ENCODE measurements around the gene TUBGCP6.
A peak's percentile ranks its signal among the peaks of the same experiment; 100 is the strongest.
"Not testable (repeated sequence)": the region's sequence is repeated elsewhere in the genome, so short reads cannot be mapped to it uniquely, and the experiment has no call there.

The TUBGCP6 gene

GRCh38 chr22:50206599-50206998 lies 38.2 kb downstream of the TUBGCP6 start:
- Histone ChIP-seq H3K4me3 (ENCODE audit: low read length) (no peak overlapping the region), H3K4me2 (ENCODE audit: low read length) (no peak overlapping the region), H3K9me3 (ENCODE audit: control insufficient read depth, insufficient read depth, low read length) (no peaks in the 10 kb centered on the region), H4K20me1 (ENCODE audit: control insufficient read depth, insufficient read depth, low read depth, low read length) (peaks cover 22% of the 10 kb centered on the region), H3F3A (ENCODE audit: control insufficient read depth, insufficient read depth) (peaks cover 8% of the 10 kb centered on the region), H3K9me2 (replicated peaks; ENCODE audit: control insufficient read depth, low read length) (no peaks in the 10 kb centered on the region), H3K27ac (ENCODE audit: low read depth, low read length) (peak overlapping the region; percentile 29; the same call in 1 of the 2 replicates), H3K36me3 (ENCODE audit: control insufficient read depth, low read length) (peaks cover 94% of the 10 kb centered on the region), H3K27me3 (ENCODE audit: control insufficient read depth, low read length) (no peaks in the 10 kb centered on the region), H3K79me2 (ENCODE audit: control insufficient read depth, low read length) (peaks cover 87% of the 10 kb centered on the region), H3K4me1 (ENCODE audit: control insufficient read depth, low read length) (peaks cover 53% of the 10 kb centered on the region)
- TF ChIP-seq EZH2phosphoT487 (IDR thresholded peaks at IDR 0.05; ENCODE audit: borderline replicate concordance, low read length) (no peak), CTCF (IDR thresholded peaks at IDR 0.05; ENCODE audit: low read depth, low read length, poor library complexity, severe bottlenecking) (peak; percentile 63)

GRCh38 chr22:50205781-50206569 lies 38.8 kb downstream of the TUBGCP6 start:
- Histone ChIP-seq H3K27ac (ENCODE audit: low read depth, low read length) (no peak overlapping the region), H3K27me3 (ENCODE audit: control insufficient read depth, low read length) (no peaks in the 10 kb centered on the region), H3K4me3 (ENCODE audit: low read length) (no peak overlapping the region), H3K79me2 (ENCODE audit: control insufficient read depth, low read length) (peaks cover 86% of the 10 kb centered on the region), H3F3A (ENCODE audit: control insufficient read depth, insufficient read depth) (peaks cover 8% of the 10 kb centered on the region), H3K4me2 (ENCODE audit: low read length) (no peak overlapping the region), H3K9me3 (ENCODE audit: control insufficient read depth, insufficient read depth, low read length) (no peaks in the 10 kb centered on the region), H3K9me2 (replicated peaks; ENCODE audit: control insufficient read depth, low read length) (no peaks in the 10 kb centered on the region), H3K4me1 (ENCODE audit: control insufficient read depth, low read length) (peaks cover 53% of the 10 kb centered on the region), H4K20me1 (ENCODE audit: control insufficient read depth, insufficient read depth, low read depth, low read length) (peaks cover 23% of the 10 kb centered on the region), H3K36me3 (ENCODE audit: control insufficient read depth, low read length) (peaks cover 92% of the 10 kb centered on the region)
- TF ChIP-seq CTCF (IDR thresholded peaks at IDR 0.05; ENCODE audit: low read depth, low read length, poor library complexity, severe bottlenecking) = no peak
- no peak for TF ChIP-seq EZH2phosphoT487 (IDR thresholded peaks at IDR 0.05; ENCODE audit: borderline replicate concordance, low read length)

GRCh38 chr22:50204998-50205397 lies 39.8 kb downstream of the TUBGCP6 start:
- H3F3A ChIP-seq (ENCODE audit: control insufficient read depth, insufficient read depth); H3K9me3 ChIP-seq (ENCODE audit: control insufficient read depth, insufficient read depth, low read length); H3K27me3 ChIP-seq (ENCODE audit: control insufficient read depth, low read length); H3K4me3 ChIP-seq (ENCODE audit: low read length); H3K27ac ChIP-seq (ENCODE audit: low read depth, low read length); H3K9me2 ChIP-seq (replicated peaks; ENCODE audit: control insufficient read depth, low read length): not testable (repeated sequence)
- H3K36me3 ChIP-seq (ENCODE audit: control insufficient read depth, low read length) = peaks cover 82% of the 10 kb centered on the region
- H3K4me2 ChIP-seq (ENCODE audit: low read length) = peak overlapping the region; percentile 30
- peaks cover 54% of the 10 kb centered on the region for H3K4me1 ChIP-seq (ENCODE audit: control insufficient read depth, low read length)
- H4K20me1 ChIP-seq (ENCODE audit: control insufficient read depth, insufficient read depth, low read depth, low read length) = peaks cover 17% of the 10 kb centered on the region
- peaks cover 81% of the 10 kb centered on the region for H3K79me2 ChIP-seq (ENCODE audit: control insufficient read depth, low read length)

- Histone ChIP-seq H3K27ac (ENCODE audit: low read depth, low read length) (no peak overlapping the region), H3K4me1 (ENCODE audit: control insufficient read depth, low read length) (peaks cover 54% of the 10 kb centered on the region)
Observed at GRCh38 chr22:50204571-50204970, 40.3 kb downstream of the TUBGCP6 start.

More at GRCh38 chr22:50204571-50204970, 40.3 kb downstream of the TUBGCP6 start:
- H3K4me2 ChIP-seq (ENCODE audit: low read length) = peak overlapping the region; percentile 30
- H3F3A ChIP-seq (ENCODE audit: control insufficient read depth, insufficient read depth) = peaks cover 8% of the 10 kb centered on the region
- H3K4me3 ChIP-seq (ENCODE audit: low read length) = no peak overlapping the region
- H3K9me3 ChIP-seq (ENCODE audit: control insufficient read depth, insufficient read depth, low read length) = no peaks in the 10 kb centered on the region
- peaks cover 81% of the 10 kb centered on the region for H3K36me3 ChIP-seq (ENCODE audit: control insufficient read depth, low read length)
- peaks cover 81% of the 10 kb centered on the region for H3K79me2 ChIP-seq (ENCODE audit: control insufficient read depth, low read length)
- H4K20me1 ChIP-seq (ENCODE audit: control insufficient read depth, insufficient read depth, low read depth, low read length) = peaks cover 16% of the 10 kb centered on the region
- no peak for TF ChIP-seq EZH2phosphoT487 (IDR thresholded peaks at IDR 0.05; ENCODE audit: borderline replicate concordance, low read length)
- no peak for TF ChIP-seq CTCF (IDR thresholded peaks at IDR 0.05; ENCODE audit: low read depth, low read length, poor library complexity, severe bottlenecking)
- no peaks in the 10 kb centered on the region for H3K27me3 ChIP-seq (ENCODE audit: control insufficient read depth, low read length)
- H3K9me2 ChIP-seq (replicated peaks; ENCODE audit: control insufficient read depth, low read length) = no peaks in the 10 kb centered on the region
